Measurements from ENCODE around the gene CLRN2. TPM values are rescaled to one million over a fixed set of nuclear protein-coding genes. Genes with fewer than 3 reads are reported as not detected.

The CLRN2 gene
- total and polyA plus RNA-seq, 10 donors = not detected

DNA sequence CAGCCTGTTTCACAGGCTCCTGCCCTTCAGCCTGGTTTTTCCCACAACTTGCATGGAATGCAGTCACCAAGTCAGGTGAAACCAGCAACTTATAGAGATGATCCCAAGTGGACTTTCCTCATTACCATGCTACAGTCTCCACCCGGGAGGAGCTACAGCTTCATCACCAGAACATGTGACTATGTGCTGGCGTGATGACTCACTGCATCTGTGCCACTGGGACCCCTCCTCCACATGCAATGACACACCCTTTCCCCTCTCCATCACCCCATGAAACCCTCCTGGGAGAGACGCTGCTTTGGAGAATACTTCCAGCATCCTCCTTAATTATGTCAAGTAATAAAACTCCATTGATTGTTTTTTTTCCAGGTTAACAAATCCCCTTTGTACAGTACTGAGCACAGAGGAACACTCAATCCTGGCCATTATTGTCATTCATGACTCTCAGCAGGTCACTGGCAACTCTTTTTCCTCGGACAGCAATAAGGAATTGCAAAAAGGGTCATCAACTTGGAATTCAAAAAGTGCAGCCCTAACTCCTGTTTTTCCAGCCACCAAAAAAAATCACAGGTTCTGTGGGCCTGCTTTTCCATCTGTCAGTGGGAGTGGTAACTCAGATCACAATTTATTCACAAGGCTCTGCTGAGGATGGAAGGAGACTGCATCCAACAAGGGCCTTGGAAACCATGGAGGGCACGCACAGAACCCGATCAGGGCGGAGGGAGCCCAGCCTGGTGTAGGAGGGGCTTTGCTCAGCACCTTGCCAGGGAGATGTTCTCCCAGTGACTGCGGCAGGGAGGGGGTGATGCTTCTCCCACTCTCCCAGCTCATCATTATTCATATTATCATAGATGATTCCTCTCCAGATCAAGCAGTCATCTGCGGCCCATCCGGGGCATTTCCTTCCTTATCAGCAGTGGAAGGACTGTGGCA lies 20.4 kb upstream of the CLRN2 start:
- H3K36me3 ChIP-seq = peaks cover 4 to 92% (median 50%) of the 10 kb centered on the region in 6 donors
- no peak for TF ChIP-seq POLR2AphosphoS5 (IDR thresholded peaks at IDR 0.05)
- TF ChIP-seq, protein P1, sequence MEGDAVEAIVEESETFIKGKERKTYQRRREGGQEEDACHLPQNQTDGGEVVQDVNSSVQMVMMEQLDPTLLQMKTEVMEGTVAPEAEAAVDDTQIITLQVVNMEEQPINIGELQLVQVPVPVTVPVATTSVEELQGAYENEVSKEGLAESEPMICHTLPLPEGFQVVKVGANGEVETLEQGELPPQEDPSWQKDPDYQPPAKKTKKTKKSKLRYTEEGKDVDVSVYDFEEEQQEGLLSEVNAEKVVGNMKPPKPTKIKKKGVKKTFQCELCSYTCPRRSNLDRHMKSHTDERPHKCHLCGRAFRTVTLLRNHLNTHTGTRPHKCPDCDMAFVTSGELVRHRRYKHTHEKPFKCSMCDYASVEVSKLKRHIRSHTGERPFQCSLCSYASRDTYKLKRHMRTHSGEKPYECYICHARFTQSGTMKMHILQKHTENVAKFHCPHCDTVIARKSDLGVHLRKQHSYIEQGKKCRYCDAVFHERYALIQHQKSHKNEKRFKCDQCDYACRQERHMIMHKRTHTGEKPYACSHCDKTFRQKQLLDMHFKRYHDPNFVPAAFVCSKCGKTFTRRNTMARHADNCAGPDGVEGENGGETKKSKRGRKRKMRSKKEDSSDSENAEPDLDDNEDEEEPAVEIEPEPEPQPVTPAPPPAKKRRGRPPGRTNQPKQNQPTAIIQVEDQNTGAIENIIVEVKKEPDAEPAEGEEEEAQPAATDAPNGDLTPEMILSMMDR (IDR thresholded peaks at IDR 0.05 in 8 of 11, conservative IDR thresholded peaks at IDR 0.05 in 3 of 11) = no peak
- TF ChIP-seq POLR2A (IDR thresholded peaks at IDR 0.05) = no peak
- no peak overlapping the region for H3K4me3 ChIP-seq
- no peak for DNase-seq
- H3K27me3 ChIP-seq (replicated peaks in 1 of 7) = no peaks in the 10 kb centered on the region
- H3K27ac ChIP-seq = no peak overlapping the region
- no peaks in the 10 kb centered on the region for H3K9me3 ChIP-seq
- 84 to 94% (median 90%) methylated on average over 10 of the region's 10 CpGs for WGBS, 5 donors
- H3K4me1 ChIP-seq = no peaks in the 10 kb centered on the region
- intact Hi-C loops (cut with DNase I; ENCODE audit: low total_unique reads) = no loop called here

DNA sequence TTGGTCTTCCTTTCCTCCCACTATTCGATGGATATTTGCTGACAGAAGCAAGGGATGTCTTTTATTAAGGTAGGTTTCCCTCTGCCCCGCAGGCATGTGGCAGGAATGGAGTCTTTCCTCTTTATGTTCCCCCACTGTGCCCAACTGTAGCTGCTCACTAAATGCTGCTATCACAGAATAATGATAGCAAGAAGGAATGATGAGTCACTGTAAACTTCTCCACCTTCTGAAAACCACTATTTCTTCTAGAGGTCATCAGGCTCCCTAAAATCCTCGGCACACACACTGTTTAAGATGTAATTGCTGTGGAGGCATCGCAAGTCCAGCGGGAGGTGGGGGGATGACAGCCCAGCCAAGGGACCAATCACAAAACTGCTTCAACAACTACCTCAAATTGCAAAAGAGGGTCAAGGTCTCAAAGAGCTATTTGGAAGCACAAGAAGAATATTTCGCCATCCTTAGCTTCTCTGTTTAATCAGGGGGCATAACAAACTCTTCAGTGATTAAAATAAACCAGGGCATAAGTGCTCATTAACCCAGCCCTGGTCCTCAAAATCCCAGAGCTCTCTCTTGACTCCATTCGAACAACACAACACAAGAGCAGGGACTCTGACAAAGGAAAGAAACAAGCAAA lies 17.0 kb upstream of the CLRN2 start:
- intact Hi-C loops (cut with DNase I; ENCODE audit: low total_unique reads) = no loop called here
- Histone ChIP-seq H3K4me3 (no peak overlapping the region), H3K36me3 (peaks cover 4 to 100% (median 54%) of the 10 kb centered on the region in 6 donors), H3K27me3 (replicated peaks in 1 of 7) (no peaks in the 10 kb centered on the region), H3K9me3 (no peaks in the 10 kb centered on the region), H3K27ac (no peak overlapping the region), H3K4me1 (no peaks in the 10 kb centered on the region)
- DNase-seq = no peak
- TF ChIP-seq, protein P1 (IDR thresholded peaks at IDR 0.05 in 8 of 11, conservative IDR thresholded peaks at IDR 0.05 in 3 of 11) = no peak
- TF ChIP-seq POLR2AphosphoS5 (IDR thresholded peaks at IDR 0.05) (no peak), POLR2A (IDR thresholded peaks at IDR 0.05) (no peak)
- WGBS, 5 donors = 70 to 88% (median 81%) methylated on average over 7 of the region's 7 CpGs

DNA sequence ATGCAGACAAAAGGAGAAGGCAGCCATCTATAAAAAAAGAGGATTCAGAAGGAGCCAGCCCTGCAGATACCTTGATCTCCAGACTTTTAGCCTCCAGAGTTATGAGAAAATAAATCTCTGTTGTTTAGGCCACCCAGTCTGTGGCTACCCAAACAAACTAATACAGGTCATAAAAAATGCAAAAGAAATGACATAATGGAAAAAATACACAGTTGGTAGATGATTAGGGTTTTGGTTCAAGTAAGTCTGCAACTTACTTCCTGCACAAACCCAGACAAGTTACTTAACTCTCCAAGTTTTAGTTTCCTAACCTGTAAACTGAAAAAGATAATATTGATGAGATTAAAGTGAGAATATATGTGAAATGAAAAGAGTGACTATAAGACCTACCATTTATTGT lies 14.4 kb upstream of the CLRN2 start:
- TF ChIP-seq, protein P1 (IDR thresholded peaks at IDR 0.05 in 8 of 11, conservative IDR thresholded peaks at IDR 0.05 in 3 of 11) = no peak
- TF ChIP-seq POLR2A (IDR thresholded peaks at IDR 0.05) = no peak
- H3K9me3 ChIP-seq = no peaks in the 10 kb centered on the region
- no peak for DNase-seq
- intact Hi-C loops (cut with DNase I; ENCODE audit: low total_unique reads) = no loop called here
- H3K27ac ChIP-seq = no peak overlapping the region
- no peak overlapping the region for H3K4me3 ChIP-seq
- peaks cover 4 to 96% (median 51%) of the 10 kb centered on the region in 6 donors for H3K36me3 ChIP-seq
- H3K4me1 ChIP-seq = no peaks in the 10 kb centered on the region
- H3K27me3 ChIP-seq (replicated peaks in 1 of 7) = no peaks in the 10 kb centered on the region

DNA sequence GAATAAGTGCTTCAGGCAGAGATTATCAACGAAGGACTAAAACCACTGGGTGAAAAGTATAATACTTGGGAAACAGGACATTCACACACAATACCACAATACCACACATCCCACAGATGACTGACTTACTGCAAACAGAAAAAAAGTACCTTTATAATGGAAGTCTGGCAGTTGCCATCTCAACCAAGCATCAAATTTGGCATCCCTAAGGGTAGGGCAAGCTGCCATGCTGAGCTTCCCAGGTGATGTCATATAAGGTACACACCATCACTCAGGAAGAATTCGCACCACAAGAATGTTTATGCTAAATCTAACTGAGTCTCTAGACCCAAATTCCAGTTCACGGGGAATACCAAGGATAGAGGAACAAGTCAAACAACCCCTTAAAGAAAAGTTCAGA lies 12.2 kb upstream of the CLRN2 start:
- TF ChIP-seq POLR2AphosphoS5 (IDR thresholded peaks at IDR 0.05) (no peak), POLR2A (IDR thresholded peaks at IDR 0.05) (no peak)
- TF ChIP-seq, protein P1 (IDR thresholded peaks at IDR 0.05 in 8 of 11, conservative IDR thresholded peaks at IDR 0.05 in 3 of 11) = no peak
- no peak for DNase-seq
- Histone ChIP-seq H3K9me3 (no peaks in the 10 kb centered on the region), H3K27me3 (replicated peaks in 1 of 7) (no peaks in the 10 kb centered on the region), H3K27ac (no peak overlapping the region), H3K36me3 (peaks cover 0 to 97% (median 50%) of the 10 kb centered on the region in 6 donors), H3K4me3 (no peak overlapping the region), H3K4me1 (no peaks in the 10 kb centered on the region)
- intact Hi-C loops (cut with DNase I; ENCODE audit: low total_unique reads) = no loop called here
- 84 to 96% (median 93%) methylated on average over 3 of the region's 3 CpGs for WGBS, 5 donors

All from spleen (tissue), 11 donors.